ENCODE results near the gene TMEM80.
A peak's percentile ranks its signal among the peaks of the same experiment; 100 is the strongest.

TMEM80 gene

DNA sequence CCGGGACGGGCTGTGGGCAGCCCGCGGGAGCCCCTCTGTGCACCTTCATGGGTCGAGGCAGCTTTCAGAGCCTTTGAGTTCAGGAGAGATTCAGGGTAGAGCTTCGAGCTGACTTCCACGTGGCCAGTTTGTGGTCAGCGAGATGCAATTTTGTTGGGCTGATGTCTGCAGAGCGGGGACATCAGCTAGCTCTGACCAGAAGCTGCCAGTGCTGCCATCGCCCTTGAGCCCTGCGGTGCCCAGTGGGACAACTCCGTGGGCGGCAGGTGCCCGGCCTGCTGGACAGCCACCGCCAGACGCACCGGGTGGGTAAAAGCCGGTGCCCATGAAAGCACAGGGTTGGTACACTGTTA lies 52.4 kb downstream of the TMEM80 start:
- peak overlapping the region; percentile 89 for H3K4me3 ChIP-seq (ENCODE audit: low read depth, low read length)
- DNase-seq (ENCODE audit: low read depth) = no peak
- TF ChIP-seq, protein P1, sequence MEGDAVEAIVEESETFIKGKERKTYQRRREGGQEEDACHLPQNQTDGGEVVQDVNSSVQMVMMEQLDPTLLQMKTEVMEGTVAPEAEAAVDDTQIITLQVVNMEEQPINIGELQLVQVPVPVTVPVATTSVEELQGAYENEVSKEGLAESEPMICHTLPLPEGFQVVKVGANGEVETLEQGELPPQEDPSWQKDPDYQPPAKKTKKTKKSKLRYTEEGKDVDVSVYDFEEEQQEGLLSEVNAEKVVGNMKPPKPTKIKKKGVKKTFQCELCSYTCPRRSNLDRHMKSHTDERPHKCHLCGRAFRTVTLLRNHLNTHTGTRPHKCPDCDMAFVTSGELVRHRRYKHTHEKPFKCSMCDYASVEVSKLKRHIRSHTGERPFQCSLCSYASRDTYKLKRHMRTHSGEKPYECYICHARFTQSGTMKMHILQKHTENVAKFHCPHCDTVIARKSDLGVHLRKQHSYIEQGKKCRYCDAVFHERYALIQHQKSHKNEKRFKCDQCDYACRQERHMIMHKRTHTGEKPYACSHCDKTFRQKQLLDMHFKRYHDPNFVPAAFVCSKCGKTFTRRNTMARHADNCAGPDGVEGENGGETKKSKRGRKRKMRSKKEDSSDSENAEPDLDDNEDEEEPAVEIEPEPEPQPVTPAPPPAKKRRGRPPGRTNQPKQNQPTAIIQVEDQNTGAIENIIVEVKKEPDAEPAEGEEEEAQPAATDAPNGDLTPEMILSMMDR (IDR thresholded peaks at IDR 0.05; ENCODE audit: low read depth, low read length, missing control alignments) = no peak

DNA sequence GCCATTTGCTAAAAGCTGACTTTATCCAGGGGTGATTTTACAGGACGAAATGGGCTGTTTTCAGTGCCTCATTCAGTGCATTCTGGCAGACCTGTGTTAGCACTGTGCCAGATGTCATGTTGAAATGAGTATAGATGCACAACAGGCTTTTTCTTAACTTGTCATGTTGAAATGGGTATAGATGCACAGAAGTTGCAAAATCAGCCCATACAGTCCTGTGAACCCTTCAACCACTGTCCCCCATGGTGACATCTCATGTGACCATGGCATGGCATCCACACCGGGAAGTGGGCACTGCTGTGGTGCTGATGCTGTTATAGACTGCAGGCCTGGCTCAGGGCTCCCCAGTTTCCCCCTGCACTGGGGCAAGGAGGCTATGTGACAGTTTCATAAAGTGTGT lies 54.1 kb downstream of the TMEM80 start:
- H3K4me3 ChIP-seq (ENCODE audit: low read depth, low read length) = no peak overlapping the region
- DNase-seq (ENCODE audit: low read depth) = no peak
- TF ChIP-seq, protein P1 (IDR thresholded peaks at IDR 0.05; ENCODE audit: low read depth, low read length, missing control alignments) = no peak
